IMR-90 (cell line): Measurements from ENCODE around the gene MMAA. TPM values are rescaled to one million over a fixed set of nuclear protein-coding genes. Genes with fewer than 3 reads are reported as not detected.

ENCODE experiments used
- ATAC-seq: fragments of 200-7000 bp; cut with Tn5 transposase; 2 replicates; pipeline ENCODE4 v1.9.1; 2020; ENCODE audit warnings: low read depth, mild to moderate bottlenecking, moderate library complexity
- BruUV-seq: library from RNA; stranded (reverse); fragments of 400-500 nt; replicated peaks from 2 replicates; lab custom pipeline; 2021; lab: Mats Ljungman, UMichigan
- CTCF ChIA-PET: fragments of 300-600 bp; formaldehyde crosslinking; extraction: SDS; loops from one replicate; lab custom pipeline; 2021; ENCODE audit warnings: antibody characterized with exemption; lab: Yijun Ruan, JAX
- POLR2A ChIA-PET: fragments of 300-600 bp; sonication (Branson Sonifier 250); formaldehyde crosslinking; loops from one replicate; lab custom pipeline; 2022; ENCODE audit warnings: antibody characterized with exemption; ENCODE audit not compliant: unreplicated experiment; lab: Charles Lee
- DNase-seq: peaks from one replicate; pipeline ENCODE4 v3.0.0; 2013
- H2AFZ ChIP-seq: replicated peaks from 2 replicates; pipeline ENCODE3; 2013; ENCODE audit warnings: low read length, mild to moderate bottlenecking; ENCODE audit not compliant: poor library complexity
- H2AK5ac ChIP-seq: 2 replicates; pipeline ENCODE4 v1.6.1; 2013; ENCODE audit warnings: low read depth, low read length, inconsistent platforms
- H2AK9ac ChIP-seq: replicated peaks from 2 replicates; pipeline ENCODE3; 2013; ENCODE audit warnings: mild to moderate bottlenecking, low read depth, low read length, moderate library complexity; ENCODE audit not compliant: poor library complexity
- H2BK120ac ChIP-seq: 2 replicates; pipeline ENCODE4 v1.6.1; 2013; ENCODE audit warnings: low read depth, low read length, inconsistent platforms
- H2BK15ac ChIP-seq: 3 replicates; pipeline ENCODE4 v1.6.1; 2013; ENCODE audit warnings: low read depth, low read length, inconsistent platforms
- H2BK20ac ChIP-seq: 2 replicates; pipeline ENCODE4 v1.6.1; 2013; ENCODE audit warnings: low read depth, mild to moderate bottlenecking, inconsistent platforms, low read length, moderate library complexity
- H2BK5ac ChIP-seq: 2 replicates; pipeline ENCODE4 v1.6.1; 2013; ENCODE audit warnings: mild to moderate bottlenecking, low read depth, low read length, inconsistent platforms; ENCODE audit not compliant: poor library complexity, severe bottlenecking
- H3K14ac ChIP-seq: replicated peaks from 2 replicates; pipeline ENCODE4 v1.6.1; 2013; ENCODE audit warnings: low read depth, low read length, inconsistent platforms
- H3K18ac ChIP-seq: 2 replicates; pipeline ENCODE4 v1.6.1; 2013; ENCODE audit warnings: low read depth, low read length, control low read depth
- H3K23ac ChIP-seq: 2 replicates; pipeline ENCODE4 v1.6.1; 2013; ENCODE audit warnings: low read depth, low read length, inconsistent platforms
- H3K27ac ChIP-seq: 2 replicates; pipeline ENCODE4 v1.5.1; 2013; ENCODE audit warnings: mild to moderate bottlenecking, control low read depth, low read length; ENCODE audit not compliant: insufficient read depth
- H3K27me3 ChIP-seq: 2 replicates; pipeline ENCODE4 v1.6.1; 2013; ENCODE audit warnings: low read length; ENCODE audit not compliant: control insufficient read depth, insufficient read depth
- H3K36me3 ChIP-seq: 2 replicates; pipeline ENCODE4 v1.6.1; 2013; ENCODE audit warnings: low read length, mixed read lengths; ENCODE audit not compliant: control insufficient read depth, insufficient read depth
- H3K4ac ChIP-seq: 2 replicates; pipeline ENCODE4 v1.6.1; 2013; ENCODE audit warnings: low read depth, low read length, inconsistent platforms
- H3K4me1 ChIP-seq: 2 replicates; pipeline ENCODE4 v1.6.1; 2013; ENCODE audit warnings: low read length, mixed read lengths; ENCODE audit not compliant: control insufficient read depth, insufficient read depth
- H3K4me2 ChIP-seq: 2 replicates; pipeline ENCODE4 v1.6.1; 2013; ENCODE audit warnings: low read depth, mild to moderate bottlenecking, control low read depth, low read length, moderate library complexity
- H3K4me3 ChIP-seq: 2 replicates; pipeline ENCODE4 v1.5.1; 2013; ENCODE audit warnings: low read depth, mild to moderate bottlenecking, control low read depth, low read length, moderate library complexity; ENCODE audit not compliant: insufficient read depth
- H3K56ac ChIP-seq: 2 replicates; pipeline ENCODE4 v1.6.1; 2013; ENCODE audit warnings: low read length, inconsistent platforms; ENCODE audit not compliant: insufficient read depth; ENCODE audit errors: extremely low read depth
- H3K79me1 ChIP-seq, 2 experiments: 2 replicates each; pipeline ENCODE4 v1.6.1; 2013; ENCODE audit warnings: low read length in 2 of 2, inconsistent platforms in 1 of 2, low read depth in 1 of 2
- H3K9ac ChIP-seq: 2 replicates; pipeline ENCODE4 v1.6.1; 2013; ENCODE audit warnings: low read depth, low read length, control low read depth
- H3K9me1 ChIP-seq: 2 replicates; pipeline ENCODE4 v1.6.1; 2013; ENCODE audit warnings: low read length, inconsistent platforms; ENCODE audit not compliant: insufficient read depth
- H3K9me3 ChIP-seq: 2 replicates; pipeline ENCODE4 v1.6.1; 2013; ENCODE audit warnings: low read length; ENCODE audit not compliant: control insufficient read depth, insufficient read depth
- H4K20me1 ChIP-seq: 2 replicates; pipeline ENCODE4 v1.6.1; 2013; ENCODE audit warnings: low read length, inconsistent platforms; ENCODE audit not compliant: insufficient read depth
- H4K5ac ChIP-seq: 2 replicates; pipeline ENCODE4 v1.6.1; 2013; ENCODE audit warnings: mild to moderate bottlenecking, low read depth, low read length, control low read depth
- H4K8ac ChIP-seq, 2 experiments: 2 replicates each; pipeline ENCODE4 v1.6.1; 2013; ENCODE audit warnings: low read depth in 2 of 2, low read length in 2 of 2, control low read depth in 1 of 2, inconsistent platforms in 1 of 2
- H4K91ac ChIP-seq: 2 replicates; pipeline ENCODE4 v1.6.1; 2013; ENCODE audit warnings: low read depth, low read length, inconsistent platforms; ENCODE audit not compliant: insufficient read depth
- BHLHE40 ChIP-seq: fragments of 150-350 bp; IDR thresholded peaks from 2 replicates; pipeline ENCODE4 v1.6.1; 2016; ENCODE audit warnings: mild to moderate bottlenecking, low read depth, low read length
- CHD1 ChIP-seq: IDR thresholded peaks from 2 replicates; pipeline ENCODE4 v1.6.1; 2012; ENCODE audit warnings: low read depth, low read length, improper control_type of control experiment
- CTCF ChIP-seq: conservative IDR thresholded peaks from 2 replicates; pipeline ENCODE4 v1.5.1; 2012; ENCODE audit warnings: mild to moderate bottlenecking, low read depth, low read length, improper control_type of control experiment
- ELK1 ChIP-seq: fragments of 150-350 bp; IDR thresholded peaks from 2 replicates; pipeline ENCODE4 v1.6.1; 2016; ENCODE audit warnings: low read depth, mild to moderate bottlenecking, low read length, moderate library complexity, borderline replicate concordance
- FOS ChIP-seq: fragments of 150-350 bp; IDR thresholded peaks from 2 replicates; pipeline ENCODE4 v1.6.1; 2016; ENCODE audit warnings: low read depth, low read length
- MAFK ChIP-seq: IDR thresholded peaks from 2 replicates; pipeline ENCODE4 v1.6.1; 2012; ENCODE audit warnings: low read depth, low read length, improper control_type of control experiment
- MAZ ChIP-seq: IDR thresholded peaks from 2 replicates; pipeline ENCODE4 v1.6.1; 2012; ENCODE audit warnings: low read depth, mild to moderate bottlenecking, low read length, improper control_type of control experiment, moderate library complexity, borderline replicate concordance
- MXI1 ChIP-seq: IDR thresholded peaks from 2 replicates; pipeline ENCODE4 v1.6.1; 2012; ENCODE audit warnings: low read depth, mild to moderate bottlenecking, low read length, moderate library complexity, borderline replicate concordance
- NFE2L2 ChIP-seq: fragments of 150-350 bp; IDR thresholded peaks from 2 replicates; pipeline ENCODE4 v1.6.1; 2016; ENCODE audit warnings: low read depth, mild to moderate bottlenecking, low read length
- POLR2A ChIP-seq: IDR thresholded peaks from 2 replicates; pipeline ENCODE4 v1.6.1; 2012; ENCODE audit warnings: mild to moderate bottlenecking, low read depth, low read length
- RAD21 ChIP-seq: IDR thresholded peaks from 2 replicates; pipeline ENCODE4 v1.6.1; 2012; ENCODE audit warnings: low read length, improper control_type of control experiment
- RCOR1 ChIP-seq: IDR thresholded peaks from 2 replicates; pipeline ENCODE4 v1.6.1; 2012; ENCODE audit warnings: mild to moderate bottlenecking, low read length, improper control_type of control experiment; ENCODE audit not compliant: insufficient replicate concordance
- RFX5 ChIP-seq: IDR thresholded peaks from 2 replicates; pipeline ENCODE4 v1.8.0; 2012; ENCODE audit warnings: low read depth, mild to moderate bottlenecking, low read length, moderate library complexity
- SMC3 ChIP-seq: fragments of 150-350 bp; IDR thresholded peaks from 2 replicates; pipeline ENCODE4 v1.6.1; 2016; ENCODE audit warnings: low read depth, mild to moderate bottlenecking, antibody characterized with exemption, low read length, moderate library complexity
- WGBS, 2 experiments: methylation state at CpG; one replicate each; pipeline versions ENCODE4 v1.1.5 to v1.1.7; 2013; ENCODE audit warnings: missing lambda C conversion rate in 2 of 2; ENCODE audit not compliant: insufficient read length in 1 of 2; ENCODE audit errors: extremely low coverage in 2 of 2; 5-methylcytosine and 5-hydroxymethylcytosine counted together
- dilution Hi-C: fragments of 300-500 bp; cut with HindIII; formaldehyde crosslinking; loops from one replicate; pipeline ENCODE4 v1.14.3; 2018; ENCODE audit warnings: low sequenced_read_pairs; ENCODE audit not compliant: unreplicated experiment
- in situ Hi-C: fragments of 300-500 bp; cut with MboI; formaldehyde crosslinking; loops from 3 replicates; pipeline ENCODE4 v1.14.3; 2019; ENCODE audit warnings: low sequenced_read_pairs, inconsistent platforms, mixed read lengths
- intact Hi-C: fragments of 100-400 bp; cut with micrococcal nuclease; formaldehyde crosslinking; loops from 2 replicates; pipeline ENCODE4 v1.10.0; 2022
- polyA plus RNA-seq, 3 experiments: library from polyadenylated mRNA; depleted of rRNA; stranded (reverse); fragments of >200 nt; gene quantifications; 2 replicates each; pipeline ENCODE4 v1.2.3, GENCODE V29; 2012; ENCODE audit warnings: low replicate concordance in 1 of 3
- total RNA-seq: library from RNA; depleted of rRNA; stranded (reverse); fragments of >200 nt; gene quantifications from 2 replicates; pipeline ENCODE4 v1.2.3, GENCODE V29; 2012
- TF ChIP-seq, protein P1 (sequence below): fragments of 150-350 bp; IDR thresholded peaks from 2 replicates; pipeline ENCODE4 v1.6.1; 2017; ENCODE audit warnings: mild to moderate bottlenecking, antibody characterized with exemption, low read length, low read depth

MMAA gene
- total and polyA plus RNA-seq, 2 of the 4 experiments (the other 2 are of a cell fraction) = 4.4 to 5.2 TPM

- Histone ChIP-seq H3K4me3 (no peak overlapping the region), H2AK9ac (no peak overlapping the region), H3K9me3 (no peaks in the 10 kb centered on the region), H2BK15ac (no peak overlapping the region), H4K8ac (no peak overlapping the region), H3K27ac (no peak overlapping the region), H4K5ac (no peak overlapping the region), H3K23ac (no peak overlapping the region), H2BK120ac (no peak overlapping the region), H3K4me2 (no peak overlapping the region), H3K14ac (no peak overlapping the region), H3K9ac (no peak overlapping the region), H3K56ac (no peak overlapping the region), H2BK20ac (no peak overlapping the region), H2AFZ (no peak overlapping the region), H4K91ac (no peak overlapping the region), H3K27me3 (peaks cover 18% of the 10 kb centered on the region), H3K9me1 (no peaks in the 10 kb centered on the region), H4K20me1 (no peaks in the 10 kb centered on the region), H3K18ac (no peak overlapping the region), H3K4me1 (no peaks in the 10 kb centered on the region), H3K4ac (no peak overlapping the region), H3K79me1 (no peaks in the 10 kb centered on the region), H2AK5ac (no peak overlapping the region), H3K36me3 (no peaks in the 10 kb centered on the region), H2BK5ac (no peak overlapping the region)
- ChIA-PET CTCF (no interaction called here), POLR2A (no interaction called here)
- no peak; the same call in 1 of the 2 replicates for ATAC-seq
- BruUV-seq = no TSS peak
- intact Hi-C loops = no loop called here
- TF ChIP-seq CHD1 (no peak), POLR2A (no peak), BHLHE40 (no peak), ELK1 (no peak), RFX5 (no peak), MXI1 (no peak), RAD21 (no peak), FOS (no peak), RCOR1 (no peak), SMC3 (no peak), MAFK (no peak), MAZ (no peak), NFE2L2 (no peak), CTCF (no peak)
- TF ChIP-seq, protein P1, sequence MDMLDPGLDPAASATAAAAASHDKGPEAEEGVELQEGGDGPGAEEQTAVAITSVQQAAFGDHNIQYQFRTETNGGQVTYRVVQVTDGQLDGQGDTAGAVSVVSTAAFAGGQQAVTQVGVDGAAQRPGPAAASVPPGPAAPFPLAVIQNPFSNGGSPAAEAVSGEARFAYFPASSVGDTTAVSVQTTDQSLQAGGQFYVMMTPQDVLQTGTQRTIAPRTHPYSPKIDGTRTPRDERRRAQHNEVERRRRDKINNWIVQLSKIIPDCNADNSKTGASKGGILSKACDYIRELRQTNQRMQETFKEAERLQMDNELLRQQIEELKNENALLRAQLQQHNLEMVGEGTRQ = no peak
- no peak for DNase-seq
- in situ Hi-C loops = loop anchor here (25.0 kb wide), 1 partner anchor 1396 kb away; no protein-coding TSS in a partner anchor
- WGBS, 2 experiments = 100% methylated on average over 1 of the region's 6 CpGs; no CpG with 5 or more reads in 1 of the 2 experiments
- dilution Hi-C loops = no loop called here
Observed at GRCh38 chr4:145583191-145584055, 35.8 kb upstream of the MMAA start.
